NCI-H2029 treated with DMSO at 0.1 percent for 48 hours (cell line): Measurements from ENCODE around the gene CDH13.

Experiments
- DNase-seq: peaks from one replicate; lab custom pipeline; 2025; lab: John Stamatoyannopoulos, UW

CDH13 gene

DNA sequence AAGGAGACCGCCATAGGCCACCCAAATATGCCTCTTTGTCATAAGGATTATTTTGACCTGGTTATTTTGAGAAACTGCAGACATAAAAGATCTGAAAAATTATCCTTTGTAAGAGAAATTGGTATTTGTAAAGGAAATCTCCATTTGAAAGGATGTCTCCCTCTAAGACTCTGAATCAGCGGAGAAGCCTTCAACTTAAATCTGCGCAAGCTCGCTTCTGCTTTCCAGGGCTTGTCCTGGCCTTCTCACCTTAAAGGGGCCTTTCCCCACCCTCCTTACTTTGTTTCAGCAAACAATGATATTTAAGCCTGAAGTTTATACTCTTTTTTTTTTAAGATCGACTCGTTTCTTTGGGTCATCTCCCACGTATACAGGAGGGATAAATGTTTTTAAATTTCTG is 1215.5 kb downstream of the CDH13 start:
- no peak for DNase-seq

DNA sequence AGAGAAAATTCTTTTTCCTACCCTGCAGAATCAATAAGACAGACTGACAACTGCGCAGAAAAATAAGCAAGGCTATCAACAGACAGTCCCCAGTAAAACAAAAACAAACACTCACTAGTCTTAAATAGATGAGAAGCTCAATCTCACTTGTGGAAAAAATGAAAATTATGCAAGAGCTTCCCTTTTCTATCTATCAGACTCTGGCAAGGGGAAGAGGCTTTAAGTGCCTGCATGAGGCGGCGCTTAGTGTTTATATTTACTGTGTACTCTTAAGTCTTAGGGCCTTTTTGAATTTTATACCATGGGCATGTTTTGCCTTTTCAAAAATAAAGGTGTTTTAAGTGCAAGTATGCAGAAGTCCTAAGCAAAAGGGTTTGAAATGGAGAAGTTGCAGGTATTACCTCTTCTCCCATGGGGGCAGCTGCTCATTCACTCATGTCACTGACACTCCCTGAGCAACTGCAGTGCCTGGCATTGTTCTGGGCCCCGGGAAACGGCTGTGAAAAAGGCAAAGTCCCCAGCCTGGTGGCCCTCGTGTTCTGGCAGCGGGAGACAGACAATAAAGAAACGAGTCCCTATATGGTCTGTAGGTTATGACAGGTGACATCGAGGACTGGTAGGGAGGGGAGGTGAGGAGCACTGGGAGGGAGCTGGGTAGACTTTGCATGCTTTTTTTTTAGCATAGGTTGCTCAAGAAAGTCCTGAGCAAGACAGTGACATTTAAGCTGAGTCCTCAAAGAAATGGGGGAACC is 1216.2 kb downstream of the CDH13 start:
- DNase-seq: no peak

DNA sequence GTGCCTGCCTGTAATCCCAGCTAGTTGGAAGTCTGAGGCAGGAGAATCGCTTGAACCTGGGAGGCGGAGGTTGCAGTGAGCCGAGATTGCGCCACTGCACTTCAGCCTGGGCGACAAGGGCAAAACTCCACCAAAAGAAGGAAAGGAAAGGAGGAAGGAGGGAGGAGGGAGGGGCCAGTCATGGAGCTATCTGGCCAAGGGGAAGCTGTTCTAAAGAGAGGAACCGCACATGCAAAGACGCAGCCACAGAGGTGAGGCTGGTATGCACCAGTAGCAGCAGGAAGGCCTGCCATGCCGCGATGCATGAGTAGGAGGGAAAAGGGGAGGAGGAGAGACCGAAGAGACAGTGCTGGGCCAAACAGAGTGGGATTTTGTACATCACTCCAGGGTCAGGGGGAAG is 1216.9 kb downstream of the CDH13 start:
- no peak for DNase-seq

DNA sequence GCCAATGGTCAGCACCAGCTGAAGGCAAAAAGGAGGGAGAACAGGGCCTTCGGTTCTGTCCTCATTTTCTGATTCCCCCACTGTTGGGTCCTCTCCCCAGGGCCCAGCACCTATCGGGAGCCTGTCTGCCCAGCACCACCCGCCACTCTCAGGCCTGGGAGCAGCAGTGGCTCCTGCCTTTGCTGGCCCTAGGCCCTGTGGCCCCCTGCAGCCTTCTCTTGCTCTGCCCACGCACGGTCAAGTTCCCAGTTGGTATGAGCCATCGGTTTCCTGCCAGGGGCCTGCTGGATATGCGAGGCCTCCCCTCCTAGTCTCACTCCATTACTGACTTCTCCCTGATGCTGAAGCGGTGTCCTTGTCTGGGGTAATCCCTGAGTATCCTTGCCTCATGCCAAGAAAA is 1218.5 kb downstream of the CDH13 start:
- no peak for DNase-seq

DNA sequence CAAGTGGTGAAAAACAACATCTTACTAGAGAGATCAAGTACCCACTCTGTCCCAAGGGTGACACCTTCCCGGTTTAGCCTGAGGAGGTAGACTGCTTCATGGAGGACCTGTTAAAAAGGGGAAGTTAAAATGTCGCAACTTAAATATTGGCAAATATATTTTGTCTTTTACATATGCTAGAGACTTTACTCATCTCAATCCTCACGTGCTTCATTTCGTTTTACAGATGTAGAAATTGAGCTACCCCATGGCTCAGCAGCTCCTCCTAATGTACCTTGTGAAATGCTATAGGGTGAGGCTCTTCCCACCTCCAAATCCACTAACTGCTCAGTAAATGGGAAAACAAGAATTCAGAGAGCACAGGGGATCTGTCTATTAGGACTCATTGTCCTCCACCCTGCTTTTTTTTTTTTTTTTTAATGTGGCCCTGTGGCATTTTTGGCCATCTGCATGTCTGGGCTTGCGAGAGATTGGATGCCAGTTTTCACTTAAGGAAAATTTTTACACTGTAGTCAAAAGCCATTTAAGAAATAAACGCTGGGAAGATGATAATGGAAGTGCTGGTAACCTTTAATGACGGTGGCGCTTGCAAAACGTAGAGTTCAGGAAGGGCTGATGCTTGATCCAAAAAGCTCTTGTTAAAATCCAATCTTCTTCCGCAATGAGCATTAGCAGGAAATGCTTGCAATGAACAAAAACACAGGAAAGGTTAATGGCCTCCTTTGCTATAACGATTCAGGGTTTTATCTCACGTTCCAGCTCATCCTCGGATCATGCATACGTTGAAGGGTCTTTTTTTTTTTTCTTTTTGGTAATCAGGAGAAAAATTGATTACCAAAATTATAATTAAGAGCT is 1220.8 kb downstream of the CDH13 start:
- DNase-seq: no peak

DNA sequence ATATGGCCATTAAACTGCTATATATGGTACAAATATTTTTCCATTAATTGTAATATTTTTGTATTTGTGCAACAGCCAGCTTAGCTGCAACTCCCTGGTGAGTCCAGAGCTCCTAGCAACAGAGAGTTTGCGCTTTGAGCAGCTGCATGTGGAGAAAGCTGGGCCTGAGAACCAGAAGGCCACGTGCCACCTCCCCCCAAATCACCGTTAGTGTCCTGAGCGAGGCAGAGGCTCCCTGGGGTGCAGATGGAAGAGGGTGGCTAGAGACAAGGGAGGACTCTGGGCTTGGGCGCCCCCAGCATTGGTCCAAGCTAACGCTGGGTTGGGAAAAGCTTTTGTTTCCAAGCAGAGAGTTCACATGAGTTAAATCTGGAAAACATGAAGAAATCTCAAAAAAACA is 1222.7 kb downstream of the CDH13 start:
- no peak for DNase-seq
